ENCODE data around the gene SLC17A7.

SLC17A7 gene

GRCh38 chr19:49427855-49428546 is 13.3 kb downstream of the SLC17A7 start:
- no peak for DNase-seq (ENCODE audit: low read depth in 2 of 2)

GRCh38 chr19:49427339-49427738 is 14.0 kb downstream of the SLC17A7 start:
- DNase-seq (ENCODE audit: low read depth in 2 of 2) = no peak

DNA sequence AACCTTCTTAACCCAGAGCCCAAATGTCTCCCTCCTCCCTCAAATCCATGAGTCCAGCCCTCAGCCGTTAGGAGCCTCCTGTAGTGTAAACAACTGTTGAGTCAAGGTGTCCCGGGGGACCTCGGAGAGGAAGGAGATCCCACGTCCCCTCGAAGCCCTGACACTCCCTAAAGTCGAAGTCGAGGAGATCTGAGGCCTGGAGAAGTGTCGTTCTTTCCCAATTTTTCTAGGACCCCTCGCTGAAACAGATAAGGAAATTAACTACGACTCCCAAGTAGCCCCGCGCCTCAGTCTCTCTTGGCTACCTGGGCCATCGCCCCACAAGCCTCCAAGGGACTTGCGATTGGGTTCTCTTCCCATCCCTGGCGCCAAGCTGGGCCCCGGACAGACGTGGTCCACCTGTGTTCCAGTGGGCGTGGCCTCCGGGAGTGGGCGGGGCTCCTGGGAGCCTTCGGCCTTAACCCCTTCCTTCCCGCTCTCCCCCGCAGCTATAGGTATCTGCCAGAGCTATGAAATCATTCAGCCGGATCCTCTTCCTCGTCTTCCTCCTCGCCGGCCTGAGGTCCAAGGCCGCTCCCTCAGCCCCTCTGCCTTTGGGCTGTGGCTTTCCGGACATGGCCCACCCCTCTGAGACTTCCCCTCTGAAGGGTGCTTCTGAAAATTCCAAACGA is 15.3 kb downstream of the SLC17A7 start:
- DNase-seq (ENCODE audit: low read depth in 2 of 2) = no peak

DNA sequence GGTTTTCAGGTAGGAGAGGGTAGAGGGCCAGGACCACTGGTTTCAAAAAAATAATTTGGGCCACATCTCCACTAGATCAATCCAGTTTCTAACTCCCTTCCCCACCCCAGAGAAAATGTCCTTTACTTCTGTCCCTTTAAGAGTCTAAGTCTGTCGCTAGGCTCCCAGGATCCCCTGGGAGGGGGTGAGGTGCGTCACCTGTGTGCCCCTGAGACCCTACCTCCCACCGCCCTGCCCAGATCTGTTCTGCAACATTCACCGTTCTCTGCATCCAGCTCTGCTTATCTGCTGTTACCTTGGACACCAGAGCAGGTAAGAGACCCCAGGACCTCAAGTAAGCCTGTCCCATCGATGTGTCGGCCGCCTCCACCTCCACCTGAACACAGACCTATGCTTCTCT is 16.1 kb downstream of the SLC17A7 start, which contains the start of gene GFY:
TSS of gene GFY (plus strand) at position 211 of the 400 bp plus-strand sequence. CDS start 1,043 bp downstream, outside the sequence.
- DNase-seq (ENCODE audit: low read depth in 2 of 2) = no peak

GRCh38 chr19:49423985-49424303 is 17.4 kb downstream of the SLC17A7 start:
- no peak for DNase-seq (ENCODE audit: low read depth in 2 of 2)

GRCh38 chr19:49423071-49423984 is 18.0 kb downstream of the SLC17A7 start, which contains the start of gene PTH2:
PTH2 (minus strand) TSS chr19:49423441; CDS start chr19:49423339, 102 bp downstream.
- no peak for DNase-seq (ENCODE audit: low read depth in 2 of 2)

DNA sequence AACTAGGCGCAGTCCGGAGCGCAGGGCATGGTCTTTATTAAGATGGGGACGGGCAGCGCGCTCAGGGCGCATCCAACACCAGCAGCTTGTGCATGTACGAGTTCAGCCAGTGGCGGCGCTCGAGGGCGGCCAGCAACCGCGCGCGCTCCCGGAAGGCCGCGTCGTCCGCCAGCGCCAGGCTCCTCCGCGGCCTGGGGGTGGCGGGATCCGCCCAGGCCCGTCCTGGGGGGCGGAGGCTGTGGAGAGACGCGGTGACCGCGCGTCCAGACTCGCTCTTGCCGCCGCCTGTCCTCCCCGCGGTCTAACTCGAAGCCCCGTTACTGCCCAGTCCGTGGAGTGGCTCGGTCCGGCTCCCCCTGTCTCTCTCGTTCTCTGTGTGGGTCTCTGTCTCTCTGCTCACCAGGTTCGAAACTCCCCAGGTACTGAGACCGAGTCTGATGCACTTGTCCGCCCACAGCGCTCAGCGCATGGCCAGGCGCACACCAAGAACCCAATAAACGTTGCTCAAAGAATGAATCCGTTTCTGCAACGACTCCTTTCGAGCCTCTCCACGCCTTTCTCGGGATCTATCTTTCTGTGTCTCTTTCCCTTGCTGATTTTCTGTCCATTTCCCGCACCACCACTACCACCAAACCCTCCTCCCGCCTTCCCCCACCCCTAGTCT is 18.8 kb downstream of the SLC17A7 start:
- DNase-seq (ENCODE audit: low read depth in 2 of 2) = no peak

DNA sequence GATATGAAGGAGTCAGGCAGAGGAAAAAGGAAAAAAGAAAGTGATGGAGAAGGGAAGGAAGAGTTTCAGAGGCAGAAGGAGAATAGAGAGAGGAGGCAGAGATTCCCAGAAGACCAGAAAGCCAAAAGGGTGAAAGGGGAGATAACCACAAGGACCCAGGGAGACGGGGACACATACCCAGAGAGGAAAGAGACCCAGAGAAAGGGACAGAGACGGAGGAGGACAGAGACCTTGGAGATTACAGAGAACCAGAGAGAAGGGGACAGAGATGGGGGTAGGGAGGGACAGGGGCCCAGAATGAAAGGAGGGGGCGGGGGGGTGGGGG is 19.5 kb downstream of the SLC17A7 start:
- DNase-seq (ENCODE audit: low read depth in 2 of 2) = no peak

DNA sequence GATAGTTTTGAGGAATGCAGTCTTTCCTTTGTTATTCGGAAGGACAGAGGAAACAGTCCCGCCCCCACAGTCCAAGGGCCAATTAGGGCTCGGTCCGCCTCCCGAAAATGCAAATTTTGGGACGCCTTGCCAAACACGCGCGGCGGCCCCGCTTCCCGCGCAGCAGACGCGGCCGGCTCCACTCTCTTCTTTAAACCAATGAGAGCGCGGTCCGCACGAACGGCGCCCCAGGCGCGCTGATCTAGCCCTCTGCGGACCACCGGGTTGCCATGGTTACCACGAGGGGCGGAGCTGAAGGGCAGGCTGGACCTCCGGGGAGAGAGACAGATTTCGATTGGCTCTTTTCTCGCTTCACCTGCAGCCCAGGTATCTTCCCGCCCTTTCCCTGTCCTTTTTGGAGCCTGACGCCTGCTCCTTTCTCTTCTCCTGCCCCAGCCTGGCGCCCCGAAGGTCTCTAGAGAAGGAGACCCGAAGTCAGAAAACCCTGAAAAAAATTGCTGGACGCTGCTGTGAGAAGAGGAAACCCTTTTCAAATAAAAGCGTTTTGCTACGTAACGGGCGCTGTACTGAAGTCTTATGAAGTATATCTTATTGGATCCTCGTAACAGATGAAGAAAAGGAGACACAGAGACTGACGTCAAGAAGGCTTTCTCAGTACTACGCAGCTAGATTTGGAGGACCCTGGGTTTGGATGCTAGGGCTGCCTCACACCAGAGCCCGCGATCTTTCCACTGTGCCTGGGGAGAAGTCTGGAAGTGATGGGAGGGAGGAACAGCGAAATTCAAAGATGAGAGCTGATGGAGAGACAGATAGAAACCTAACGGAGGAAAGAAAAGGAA is 20.1 kb downstream of the SLC17A7 start:
- DNase-seq (ENCODE audit: low read depth in 2 of 2) = peak in 1 of 2 donors; percentile 37

DNA sequence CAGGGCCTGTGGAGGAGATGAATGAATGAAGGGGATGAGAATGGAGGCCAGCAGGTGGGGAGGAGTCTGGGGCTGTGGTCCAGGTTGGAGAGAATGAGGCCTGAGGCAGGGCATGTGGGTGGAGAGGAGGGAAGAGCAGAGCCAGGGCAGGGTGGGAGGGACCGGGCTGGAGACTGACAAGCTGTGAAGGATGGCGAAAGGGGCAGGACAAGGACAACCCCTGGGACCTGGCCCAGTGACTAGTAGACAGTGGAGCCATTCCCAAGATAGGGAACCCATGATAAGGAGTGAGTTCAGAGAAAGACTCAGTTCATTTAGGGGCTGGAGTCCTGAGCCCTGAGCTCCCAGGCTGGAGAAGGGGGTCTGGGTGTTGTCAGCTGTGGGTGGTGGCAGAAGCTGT is 21.1 kb downstream of the SLC17A7 start:
- DNase-seq (ENCODE audit: low read depth in 2 of 2) = no peak

GRCh38 chr19:49419173-49419572 is 22.2 kb downstream of the SLC17A7 start:
- no peak for DNase-seq (ENCODE audit: low read depth in 2 of 2)

DNA sequence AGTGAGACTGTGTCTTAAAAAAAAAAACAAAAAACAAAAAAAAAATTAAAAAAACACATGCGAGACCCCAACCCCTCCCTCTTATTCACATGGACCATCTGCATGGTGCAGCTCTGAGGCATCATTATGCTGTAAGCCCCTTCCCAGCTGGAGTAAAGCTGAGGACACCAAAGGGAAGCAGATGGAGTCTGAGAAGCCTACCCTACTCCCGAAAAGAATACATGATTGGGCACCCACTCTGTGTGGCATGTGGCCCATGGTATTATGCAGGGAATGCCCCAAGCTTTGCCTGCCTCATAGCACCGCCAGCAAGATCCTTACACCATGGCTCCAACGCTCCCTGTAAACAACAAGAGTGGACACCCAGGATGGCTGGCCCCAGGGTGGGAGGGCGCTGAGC is 22.8 kb downstream of the SLC17A7 start:
- DNase-seq (ENCODE audit: low read depth in 2 of 2) = no peak

- no peak for DNase-seq (ENCODE audit: low read depth in 2 of 2)
Measured at GRCh38 chr19:49417088-49417487, 24.2 kb downstream of the SLC17A7 start.

DNA sequence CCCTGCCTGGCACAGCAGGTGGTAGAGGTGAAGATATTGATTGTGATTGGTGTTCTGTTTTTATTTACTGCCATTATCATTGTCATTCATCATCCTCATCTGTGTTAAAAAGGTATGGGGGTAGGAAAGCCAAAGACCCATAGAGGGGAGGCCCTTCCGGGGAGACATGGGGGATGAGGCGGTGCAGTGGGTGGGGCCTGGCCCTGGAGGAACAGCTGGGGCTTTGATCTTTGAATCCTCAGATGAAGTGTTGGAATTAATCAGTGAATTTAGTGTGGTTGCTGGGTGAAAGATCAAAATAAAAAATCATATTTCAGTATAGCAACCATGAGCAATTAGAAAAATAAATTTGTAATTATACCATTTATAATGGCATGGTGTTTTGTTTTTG is 25.5 kb downstream of the SLC17A7 start:
- no peak for DNase-seq (ENCODE audit: low read depth in 2 of 2)

GRCh38 chr19:49415102-49415809 is 26.1 kb downstream of the SLC17A7 start:
- no peak for DNase-seq (ENCODE audit: low read depth in 2 of 2)

DNA sequence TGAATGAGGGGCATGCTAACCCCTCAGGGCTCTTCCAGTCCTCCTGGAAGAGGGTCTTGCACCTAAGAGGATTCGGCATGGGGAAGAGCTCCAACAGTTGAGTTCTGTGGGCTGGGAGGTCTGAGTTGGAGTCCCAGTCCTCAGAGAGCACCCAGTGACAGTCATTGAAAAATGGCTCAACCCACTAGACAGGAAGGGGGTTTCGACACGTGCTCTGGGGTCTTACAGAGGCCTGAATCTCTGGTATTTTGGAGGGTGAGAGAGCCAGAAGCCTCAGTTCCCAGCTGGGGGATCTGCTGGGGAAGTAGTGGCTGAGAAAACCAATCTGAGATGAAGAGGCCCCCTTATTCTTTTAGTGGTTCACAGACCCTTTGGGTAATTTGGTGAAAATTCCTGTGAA is 27.1 kb downstream of the SLC17A7 start:
- DNase-seq (ENCODE audit: low read depth in 2 of 2) = no peak

DNA sequence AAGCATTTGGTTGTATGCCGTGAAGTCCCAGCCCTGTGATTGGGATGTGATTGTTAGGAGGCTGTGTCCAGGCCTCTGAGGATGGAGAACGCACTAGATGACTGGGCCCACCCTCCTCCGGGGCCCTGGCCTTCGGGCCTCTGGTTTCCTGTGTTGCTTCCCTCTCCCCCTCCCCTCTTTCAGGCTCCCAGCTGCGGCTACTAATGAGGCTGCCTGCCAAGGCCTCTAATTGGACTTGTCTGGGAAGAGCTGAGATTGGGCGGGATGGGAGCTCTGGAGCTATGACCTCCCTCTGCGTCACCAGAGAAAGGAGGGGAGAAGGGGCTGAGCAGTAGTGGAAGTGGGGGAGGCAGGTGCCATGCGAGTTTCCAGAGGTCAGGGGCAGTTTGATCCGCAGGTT is 28.0 kb downstream of the SLC17A7 start:
- no peak for DNase-seq (ENCODE audit: low read depth in 2 of 2)

DNA sequence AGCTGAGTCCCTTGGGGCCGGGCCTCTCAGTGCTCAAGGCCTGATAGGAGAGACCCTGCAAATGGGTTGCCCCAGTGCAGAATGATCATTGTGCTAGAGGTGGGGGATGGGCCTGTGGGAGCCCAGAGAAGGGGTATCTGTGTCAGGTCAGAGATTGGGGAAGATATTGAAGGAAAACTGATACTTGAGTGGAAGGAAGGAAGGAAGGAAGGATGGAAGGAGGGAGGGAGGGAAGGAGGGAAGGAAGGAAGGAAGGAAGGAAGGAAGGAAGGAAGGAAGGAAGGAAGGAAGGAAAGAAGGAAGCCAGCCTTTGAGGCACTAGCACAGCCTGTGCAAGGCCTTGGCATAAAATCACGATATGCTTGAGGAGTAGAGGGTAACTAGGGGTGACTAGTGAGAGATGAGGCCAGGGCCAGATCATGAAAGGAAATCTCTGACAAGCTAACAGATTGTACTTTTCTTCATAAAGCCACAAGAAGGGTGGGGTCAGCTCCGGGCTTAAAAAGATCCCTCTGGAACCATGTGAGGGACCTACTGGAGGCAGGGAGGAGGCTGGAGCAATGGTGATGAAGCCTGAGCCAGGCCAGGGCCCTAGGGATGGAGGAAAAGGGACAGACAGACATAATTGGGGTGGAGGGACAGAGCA is 29.5 kb downstream of the SLC17A7 start:
- no peak for DNase-seq (ENCODE audit: low read depth in 2 of 2)

DNA sequence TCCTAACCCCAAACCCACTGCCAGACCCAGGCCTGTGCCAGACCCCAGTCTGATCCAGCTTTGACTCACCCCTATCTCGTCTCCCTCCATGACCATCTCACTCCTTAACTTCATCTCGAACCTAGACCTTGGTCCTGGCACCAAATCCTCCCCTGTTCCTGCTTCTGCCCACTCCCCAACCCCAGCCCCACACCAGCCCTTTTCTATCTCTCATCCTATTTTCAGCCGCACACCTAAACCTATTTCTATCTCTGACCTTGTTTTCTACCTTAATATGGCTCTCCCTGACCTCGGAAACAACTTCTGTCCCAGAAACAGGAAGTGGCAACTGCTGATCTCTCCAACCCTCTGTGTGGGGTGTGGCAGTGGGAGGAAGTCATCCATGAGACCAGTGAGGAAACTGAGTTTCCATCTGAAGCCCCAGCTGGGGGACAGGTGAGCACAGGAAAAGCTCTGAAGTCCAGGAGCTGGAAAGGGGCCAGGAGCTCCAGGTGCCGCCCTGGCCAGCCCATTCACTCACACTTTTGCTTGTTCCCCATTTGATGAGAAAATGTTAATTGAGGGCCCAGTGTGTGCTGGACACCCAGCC is 31.8 kb downstream of the SLC17A7 start:
- DNase-seq (ENCODE audit: low read depth in 2 of 2) = no peak
